Measurements from ENCODE around the gene LAMA2. TPM values are rescaled to one million over a fixed set of nuclear protein-coding genes. Genes with fewer than 3 reads are reported as not detected.

Gene LAMA2
- total RNA-seq, 1 donor from 2014 or later = 344 TPM

- intact Hi-C loops (cut with DNase I) = no loop called here
- DNase-seq (ENCODE audit: low spot score) = no peak
These were observed 481.1 kb downstream of the LAMA2 start for GRCh38 chr6:129364037-129364436.

DNA sequence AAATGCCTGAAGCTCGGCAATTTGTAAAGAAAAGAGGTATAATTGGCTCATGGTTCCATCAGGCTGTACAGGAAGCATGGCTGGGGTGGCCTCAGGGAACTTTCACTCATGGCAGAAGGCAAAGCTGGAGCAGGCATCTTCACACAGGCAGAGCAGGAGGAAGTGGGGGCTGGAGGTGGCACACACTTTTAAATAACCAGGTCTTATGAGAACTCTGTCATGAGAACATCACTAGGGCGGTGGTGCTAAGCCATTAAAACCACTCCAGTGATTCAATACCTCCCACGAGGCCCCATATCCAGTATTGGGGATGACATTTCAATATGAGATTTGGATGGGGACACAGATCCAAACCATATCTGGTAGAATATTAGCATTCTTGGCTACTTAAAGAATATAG, 481.8 kb downstream of the LAMA2 start:
- no peak for DNase-seq (ENCODE audit: low spot score)
- intact Hi-C loops (cut with DNase I) = no loop called here

GRCh38 chr6:129368076-129368475, 485.1 kb downstream of the LAMA2 start:
- DNase-seq (ENCODE audit: low spot score) = no peak
- intact Hi-C loops (cut with DNase I) = no loop called here

DNA sequence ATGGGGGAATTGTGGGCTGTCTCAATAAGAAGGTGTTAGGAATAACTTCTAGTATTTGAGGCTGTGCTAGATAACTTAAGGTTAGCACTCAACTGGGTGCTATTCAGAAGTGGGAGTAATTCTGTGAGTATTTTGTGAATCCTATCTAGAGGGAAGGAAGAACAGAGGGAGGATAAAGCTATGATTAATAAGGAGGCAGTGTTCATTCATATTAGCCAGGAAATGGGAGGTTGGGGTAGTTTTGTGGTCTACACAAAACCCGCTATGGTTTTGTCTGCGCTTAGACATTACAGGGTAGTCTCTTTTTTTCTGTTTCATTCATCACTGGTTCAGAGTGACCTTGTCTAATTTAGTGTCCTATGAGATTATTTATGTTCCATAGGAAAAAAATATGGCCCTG, 486.0 kb downstream of the LAMA2 start:
- no peak for DNase-seq (ENCODE audit: low spot score)
- intact Hi-C loops (cut with DNase I) = no loop called here

DNA sequence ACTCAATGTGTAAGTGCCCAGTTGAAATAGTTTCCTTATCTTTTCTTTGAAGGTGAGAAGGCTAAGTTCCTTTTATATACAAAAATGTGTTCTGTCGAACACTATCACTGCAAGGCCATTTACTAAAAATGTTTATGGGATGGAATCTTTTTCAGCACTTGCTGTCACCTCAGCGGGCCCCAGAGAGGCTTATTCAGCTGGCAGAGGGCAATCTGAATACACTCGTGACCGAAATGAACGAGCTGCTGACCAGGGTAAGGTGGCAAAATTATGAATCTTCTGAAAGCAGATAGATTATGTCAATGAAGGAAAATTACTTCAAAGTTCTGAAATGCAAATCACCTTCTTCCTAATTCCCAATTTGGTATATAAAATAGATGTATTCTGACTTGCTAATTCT, 486.8 kb downstream of the LAMA2 start:
- no peak for DNase-seq (ENCODE audit: low spot score)
- intact Hi-C loops (cut with DNase I) = no loop called here

- intact Hi-C loops (cut with DNase I) = no loop called here
- no peak for DNase-seq (ENCODE audit: low spot score)
These were observed 487.5 kb downstream of the LAMA2 start for GRCh38 chr6:129370268-129370916.

DNA sequence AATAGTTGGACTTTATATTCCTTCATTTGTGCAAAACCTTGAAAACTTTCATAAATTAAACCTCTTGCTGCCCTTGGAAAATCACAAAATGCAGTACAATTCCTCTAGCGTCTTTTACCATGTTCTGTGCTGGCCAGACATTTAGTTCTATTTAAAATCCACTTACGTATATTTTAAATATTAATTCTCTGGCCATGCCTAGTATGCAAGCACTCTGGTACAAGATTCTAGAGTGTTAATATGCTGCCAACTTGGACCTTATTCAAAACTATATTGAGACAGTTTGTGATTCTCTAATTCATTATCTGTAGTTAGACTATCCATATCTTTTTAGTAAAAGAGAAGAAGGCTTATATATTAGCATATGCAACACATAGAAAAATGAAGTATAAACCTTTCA, 498.9 kb downstream of the LAMA2 start:
- intact Hi-C loops (cut with DNase I) = no loop called here
- DNase-seq (ENCODE audit: low spot score) = no peak

DNA sequence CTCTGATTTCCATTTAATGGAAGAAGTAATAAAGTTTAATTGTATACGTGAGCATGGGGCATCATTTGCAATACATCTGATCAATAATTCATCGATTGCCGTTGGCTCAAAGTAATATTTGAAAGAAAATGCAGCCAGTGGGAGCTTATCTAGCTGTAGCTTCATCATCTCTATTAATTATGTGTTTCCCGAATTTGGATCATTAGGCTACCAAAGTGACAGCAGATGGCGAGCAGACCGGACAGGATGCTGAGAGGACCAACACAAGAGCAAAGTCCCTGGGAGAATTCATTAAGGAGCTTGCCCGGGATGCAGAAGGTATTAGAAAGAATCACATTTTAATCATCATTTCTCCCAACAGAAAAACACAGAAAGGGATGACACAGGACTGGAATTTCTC, 500.0 kb downstream of the LAMA2 start:
- DNase-seq (ENCODE audit: low spot score) = no peak
- intact Hi-C loops (cut with DNase I) = no loop called here

GRCh38 chr6:129385117-129385516, 502.2 kb downstream of the LAMA2 start:
- intact Hi-C loops (cut with DNase I) = no loop called here
- DNase-seq (ENCODE audit: low spot score) = no peak

- DNase-seq (ENCODE audit: low spot score) = no peak
- intact Hi-C loops (cut with DNase I) = no loop called here
These were observed 508.0 kb downstream of the LAMA2 start for GRCh38 chr6:129390900-129391299.

GRCh38 chr6:129393654-129394053, 510.7 kb downstream of the LAMA2 start:
- DNase-seq (ENCODE audit: low spot score) = no peak
- intact Hi-C loops (cut with DNase I) = no loop called here

GRCh38 chr6:129398764-129399163, 515.8 kb downstream of the LAMA2 start:
- intact Hi-C loops (cut with DNase I) = no loop called here
- no peak for DNase-seq (ENCODE audit: low spot score)

DNA sequence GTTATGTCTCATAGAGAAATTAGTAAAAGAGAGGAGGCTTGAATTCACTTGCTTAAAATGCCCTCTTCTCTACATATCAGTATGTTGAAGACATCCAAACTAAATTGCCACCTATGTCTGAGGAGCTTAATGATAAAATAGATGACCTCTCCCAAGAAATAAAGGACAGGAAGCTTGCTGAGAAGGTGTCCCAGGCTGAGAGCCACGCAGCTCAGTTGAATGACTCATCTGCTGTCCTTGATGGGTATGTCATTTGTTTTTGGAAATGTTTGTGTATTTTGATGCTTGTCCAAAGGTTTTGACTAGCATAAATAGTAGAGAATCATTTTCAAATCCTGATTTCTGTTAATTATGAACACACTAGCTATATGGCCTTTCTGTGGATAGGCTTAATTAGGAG, 519.3 kb downstream of the LAMA2 start:
- intact Hi-C loops (cut with DNase I) = no loop called here
- DNase-seq (ENCODE audit: low spot score) = no peak

DNA sequence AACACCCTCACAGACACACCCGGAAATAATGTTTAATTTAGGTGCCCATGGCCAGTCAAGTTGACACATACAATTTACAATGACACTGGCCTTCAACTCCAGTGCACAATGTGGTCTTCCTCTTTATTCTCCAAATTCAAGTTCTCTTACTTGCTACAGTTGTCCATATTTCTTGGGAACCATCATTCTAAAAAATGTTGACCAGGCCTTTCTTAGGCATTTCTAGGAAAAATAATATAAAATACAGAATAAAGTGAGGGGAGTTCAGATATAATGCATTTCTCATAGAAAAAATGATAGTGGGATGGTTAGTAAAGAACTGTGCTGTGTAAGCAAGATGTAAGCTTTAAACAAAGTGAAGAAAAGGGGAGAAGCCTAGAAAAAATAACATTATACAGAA, 528.2 kb downstream of the LAMA2 start:
- intact Hi-C loops (cut with DNase I) = no loop called here
- no peak for DNase-seq (ENCODE audit: low spot score)

GRCh38 chr6:129416337-129416990, 533.5 kb downstream of the LAMA2 start:
- intact Hi-C loops (cut with DNase I) = no loop called here
- no peak for DNase-seq (ENCODE audit: low spot score)

DNA sequence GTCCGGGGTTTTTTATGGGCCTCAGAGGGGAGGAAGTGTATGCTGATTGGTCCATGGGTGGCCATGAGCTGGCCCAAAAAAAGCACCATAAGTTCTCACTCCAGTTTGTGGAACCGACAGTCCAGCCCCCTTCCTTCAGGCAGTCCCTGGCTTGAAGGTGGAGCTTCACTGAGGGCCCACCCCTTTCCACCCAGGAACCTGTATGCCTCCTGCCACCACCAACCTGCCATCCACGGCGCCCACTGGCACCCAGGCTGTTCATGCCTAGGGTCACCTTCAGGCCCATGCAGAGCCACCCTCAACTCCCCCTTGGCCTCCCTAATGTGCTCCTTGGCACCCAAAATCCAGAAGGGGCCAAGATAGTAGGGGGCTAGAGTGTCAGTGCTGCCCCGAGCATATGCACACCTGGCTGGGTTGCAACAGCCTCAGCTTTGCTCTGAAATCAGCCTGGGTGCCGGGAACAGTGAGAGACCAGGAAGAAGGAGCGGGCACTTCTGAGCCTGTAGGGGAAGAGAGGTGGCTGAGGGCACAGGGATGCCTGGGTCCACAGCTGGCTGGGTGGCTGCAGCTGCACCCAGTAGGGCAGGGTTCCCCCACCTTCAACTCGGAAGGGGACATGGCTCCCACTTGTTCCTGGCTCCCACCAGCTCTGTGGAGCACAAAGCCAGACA, 534.6 kb downstream of the LAMA2 start:
- no peak for DNase-seq (ENCODE audit: low spot score)
- intact Hi-C loops (cut with DNase I) = no loop called here

GRCh38 chr6:129419324-129419723, 536.4 kb downstream of the LAMA2 start:
- intact Hi-C loops (cut with DNase I) = no loop called here

GRCh38 chr6:129426343-129426742, 543.4 kb downstream of the LAMA2 start:
- intact Hi-C loops (cut with DNase I) = no loop called here
- no peak for DNase-seq (ENCODE audit: low spot score)

More at GRCh38 chr6:129419324-129419723, 536.4 kb downstream of the LAMA2 start:
- DNase-seq (ENCODE audit: low spot score) = no peak

GRCh38 chr6:129429956-129430355, 547.0 kb downstream of the LAMA2 start:
- intact Hi-C loops (cut with DNase I) = no loop called here
- no peak for DNase-seq (ENCODE audit: low spot score)

DNA sequence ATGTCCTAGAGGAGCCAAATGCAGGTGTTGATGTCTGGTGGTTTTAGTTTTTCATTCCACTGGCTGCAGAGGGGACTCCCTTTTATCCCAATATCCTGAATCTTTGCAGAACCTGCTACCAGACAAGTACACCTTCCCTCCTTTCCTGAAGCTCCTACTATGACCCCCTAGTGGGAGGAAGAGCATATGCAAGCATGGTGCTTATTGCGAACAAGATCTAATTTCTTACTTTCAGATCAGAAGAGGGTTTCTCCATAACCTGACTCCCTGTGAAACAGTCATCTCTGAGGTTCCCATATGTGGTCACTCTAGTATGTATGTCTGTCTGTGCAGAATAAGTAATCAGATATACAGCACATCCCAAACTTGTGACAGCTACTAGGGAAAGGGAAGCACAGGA, 549.8 kb downstream of the LAMA2 start:
- intact Hi-C loops (cut with DNase I) = no loop called here
- DNase-seq (ENCODE audit: low spot score) = no peak

GRCh38 chr6:129434091-129434490, 551.2 kb downstream of the LAMA2 start:
- DNase-seq (ENCODE audit: low spot score) = no peak
- intact Hi-C loops (cut with DNase I) = no loop called here

All from cardiac septum (tissue), 1 donor.